GM12892 (cell line): ENCODE results near the gene VAT1.

ENCODE experiments used
- POLR2A ChIP-seq: IDR thresholded peaks from 2 replicates; pipeline ENCODE4 v1.6.1; 2011; ENCODE audit warnings: low read depth, low read length, control low read depth
- POLR2AphosphoS5 ChIP-seq: IDR thresholded peaks from 2 replicates; pipeline ENCODE4 v1.6.1; 2011; ENCODE audit warnings: low read depth, low read length, control low read depth

DNA sequence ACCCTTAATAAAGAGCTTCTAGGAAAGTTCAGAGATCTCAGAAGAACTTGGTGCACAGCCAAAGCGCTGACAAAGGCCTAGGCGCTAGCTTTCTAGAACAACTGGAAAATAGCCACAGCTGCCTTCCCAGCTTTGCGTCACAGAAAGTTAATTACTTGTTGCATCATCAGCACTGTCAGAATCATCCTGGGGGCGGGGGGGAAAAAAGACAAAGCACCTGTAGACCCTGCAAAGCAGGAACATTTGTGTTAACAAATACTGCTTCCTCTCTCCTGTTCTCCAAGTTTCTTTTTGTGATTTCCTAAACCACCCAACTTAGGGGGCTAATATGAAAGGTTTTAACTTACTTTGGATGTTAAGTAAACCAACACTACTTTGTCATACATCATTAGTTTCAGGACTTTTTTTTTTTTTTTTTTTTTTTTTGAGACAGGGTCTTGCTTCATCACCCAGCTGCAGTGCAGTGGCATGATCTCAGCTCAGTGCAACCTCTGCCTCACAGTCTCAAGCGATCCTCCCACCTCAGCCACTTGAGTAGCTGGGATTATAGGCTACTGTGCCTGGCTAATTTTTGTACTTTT is 53.1 kb downstream of the VAT1 start:
- TF ChIP-seq POLR2A, result no peak
- TF ChIP-seq POLR2AphosphoS5, result no peak
